Suppressor macrophage (primary cell): ENCODE data around the gene THY1.
"Not testable (repeated sequence)": the region's sequence is repeated elsewhere in the genome, so short reads cannot be mapped to it uniquely, and the experiment has no call there.

Source experiments
- DNase-seq, 4 experiments: peaks; one replicate each; pipeline ENCODE4 v3.0.0-alpha.2; 2020 to 2022

The THY1 gene

GRCh38 chr11:119417726-119418540 is 5.0 kb downstream of the THY1 start:
- DNase-seq = no peak

GRCh38 chr11:119416606-119417580 is 6.1 kb downstream of the THY1 start:
- no peak for DNase-seq

GRCh38 chr11:119415966-119416365 is 7.0 kb downstream of the THY1 start:
- DNase-seq = no peak

- no peak for DNase-seq
Measured at GRCh38 chr11:119415517-119415916, 7.5 kb downstream of the THY1 start.

GRCh38 chr11:119414734-119415133 is 8.2 kb downstream of the THY1 start:
- DNase-seq = no peak

GRCh38 chr11:119414321-119414720 is 8.7 kb downstream of the THY1 start:
- no peak for DNase-seq

- DNase-seq = no peak
Measured at GRCh38 chr11:119412072-119412471, 10.9 kb downstream of the THY1 start.

- DNase-seq = no peak
Measured at GRCh38 chr11:119410501-119410900, 12.5 kb downstream of the THY1 start.

GRCh38 chr11:119409731-119410130 is 13.2 kb downstream of the THY1 start:
- DNase-seq = no peak

GRCh38 chr11:119406005-119406404 is 17.0 kb downstream of the THY1 start:
- DNase-seq = peak; percentile 10 to 37 (median 14)

- not testable (repeated sequence) for DNase-seq
Measured at GRCh38 chr11:119405448-119405847, 17.5 kb downstream of the THY1 start.

- no peak for DNase-seq
Measured at GRCh38 chr11:119404872-119405271, 18.1 kb downstream of the THY1 start.

- DNase-seq = no peak
Measured at GRCh38 chr11:119403021-119403420, 20.0 kb downstream of the THY1 start.

- DNase-seq = no peak
Measured at GRCh38 chr11:119402470-119402869, 20.5 kb downstream of the THY1 start.

GRCh38 chr11:119400860-119401259 is 22.1 kb downstream of the THY1 start:
- DNase-seq = no peak

GRCh38 chr11:119397740-119398139 is 25.2 kb downstream of the THY1 start:
- no peak for DNase-seq

GRCh38 chr11:119396835-119397234 is 26.1 kb downstream of the THY1 start:
- no peak for DNase-seq

- no peak for DNase-seq
Measured at GRCh38 chr11:119391275-119391674, 31.7 kb downstream of the THY1 start.

GRCh38 chr11:119389611-119390254 is 33.2 kb downstream of the THY1 start:
- peak in 1 of 4 experiments; percentile 29 for DNase-seq

- no peak for DNase-seq
Measured at GRCh38 chr11:119388103-119388502, 34.9 kb downstream of the THY1 start.

- no peak for DNase-seq
Measured at GRCh38 chr11:119384332-119384731, 38.6 kb downstream of the THY1 start.

- DNase-seq = not testable (repeated sequence)
Measured at GRCh38 chr11:119382513-119382912, 40.5 kb downstream of the THY1 start.

- no peak for DNase-seq
Measured at GRCh38 chr11:119382101-119382500, 40.9 kb downstream of the THY1 start.
